GM21423 (cell line): Measurements from ENCODE around the gene NKX1-2.

ENCODE experiments used
- ATAC-seq: cut with Tn5 transposase; IDR thresholded peaks from one replicate; pipeline ENCODE4 v1.9.1; 2021; ENCODE audit warnings: mild to moderate bottlenecking, moderate library complexity; ENCODE audit not compliant: unreplicated experiment

NKX1-2 gene

DNA sequence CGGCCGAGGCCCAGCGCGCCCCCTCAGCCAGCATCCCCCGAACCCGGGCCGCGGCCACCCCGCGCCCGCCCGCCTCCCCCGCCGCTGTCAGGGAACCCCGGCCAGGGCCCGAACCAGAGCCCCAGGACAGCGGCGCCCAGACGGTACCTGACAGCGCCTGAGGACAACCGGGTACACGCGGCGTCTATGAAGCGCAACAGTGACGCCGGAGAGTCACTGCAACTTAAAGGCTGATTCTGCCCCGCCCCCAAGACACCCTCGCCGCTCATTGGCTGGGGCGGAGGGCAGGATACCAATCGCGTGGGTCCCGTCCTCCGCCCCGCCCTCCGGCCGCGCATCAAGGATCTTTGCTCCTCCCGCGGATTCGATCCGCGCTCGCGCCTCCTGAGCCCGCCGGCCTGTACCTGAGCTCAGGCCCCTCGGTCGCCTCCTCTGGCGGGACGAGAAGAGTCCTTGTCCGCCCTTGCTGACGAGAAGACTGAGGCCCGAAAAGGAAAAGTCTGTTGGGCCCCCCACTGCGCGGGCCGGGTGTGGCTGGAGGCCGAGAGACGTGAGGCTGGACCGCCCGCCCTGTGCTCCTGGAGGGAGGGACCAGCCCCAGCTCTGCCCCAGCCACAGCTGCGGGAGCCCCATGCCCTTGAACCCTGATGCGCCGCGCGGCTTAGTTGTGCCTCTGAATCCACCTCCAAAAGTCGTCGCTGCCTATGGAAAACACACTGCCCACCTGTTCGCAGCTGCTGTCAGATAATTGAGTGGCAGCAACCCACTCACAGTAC lies 30.9 kb downstream of the NKX1-2 start, which contains the start of gene OAT:
OAT (minus strand) TSS at position 198 of the 776 bp plus-strand sequence. CDS start 6,752 bp downstream, outside the sequence.
- ATAC-seq = peak; percentile 97

GRCh38 chr10:124417895-124418725 lies 31.7 kb downstream of the NKX1-2 start:
- ATAC-seq = peak; percentile 22

GRCh38 chr10:124416733-124417132 lies 33.1 kb downstream of the NKX1-2 start:
- ATAC-seq = no peak

GRCh38 chr10:124415210-124415609 lies 34.6 kb downstream of the NKX1-2 start:
- ATAC-seq = no peak

- ATAC-seq = no peak
Observed at GRCh38 chr10:124414076-124414475, 35.8 kb downstream of the NKX1-2 start.

GRCh38 chr10:124409696-124410095 lies 40.1 kb downstream of the NKX1-2 start:
- no peak for ATAC-seq

GRCh38 chr10:124408357-124408756 lies 41.5 kb downstream of the NKX1-2 start:
- ATAC-seq = no peak

GRCh38 chr10:124407456-124407855 lies 42.4 kb downstream of the NKX1-2 start:
- no peak for ATAC-seq

DNA sequence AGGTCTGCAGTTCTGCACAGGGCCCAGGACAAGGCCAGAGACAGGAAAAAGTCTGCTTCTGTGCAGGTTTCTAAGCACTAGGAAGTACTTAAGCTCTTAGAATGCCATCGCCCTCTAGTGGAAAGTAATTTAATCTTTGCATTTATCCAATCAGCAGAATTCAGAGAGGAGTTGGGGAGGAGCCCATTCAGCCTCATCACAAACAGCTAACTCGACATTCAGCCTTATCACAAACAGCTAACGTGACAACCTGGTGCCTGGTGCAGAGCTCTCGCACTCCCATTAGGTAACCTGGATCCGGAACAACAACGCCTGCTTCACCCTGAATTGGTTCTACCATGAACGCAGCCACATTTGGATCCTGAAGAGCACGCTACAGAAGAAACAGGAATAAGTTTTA lies 46.3 kb downstream of the NKX1-2 start:
- peak; percentile 94 for ATAC-seq

- no peak for ATAC-seq
Observed at GRCh38 chr10:124402273-124402672, 47.6 kb downstream of the NKX1-2 start.

- no peak for ATAC-seq
Observed at GRCh38 chr10:124401633-124402032, 48.2 kb downstream of the NKX1-2 start.
